Activated CD8-positive, alpha-beta T cell treated with anti-CD3 and anti-CD28 coated beads for 36 hours (primary cell): ENCODE results near the gene HMCN1. TPM values are rescaled to one million over a fixed set of nuclear protein-coding genes. Genes with fewer than 3 reads are reported as not detected.

ENCODE experiments used
- ATAC-seq: fragments of 200-7000 bp; cut with Tn5 transposase; one replicate; pipeline ENCODE4 v1.10.0; 2021; ENCODE audit warnings: mild to moderate bottlenecking, moderate library complexity
- CTCF ChIA-PET: fragments of 350-600 bp; sonication (Branson Sonifier 250); formaldehyde crosslinking; loops from one replicate; lab custom pipeline; 2021; ENCODE audit warnings: antibody characterized with exemption; lab: Charles Lee
- POLR2A ChIA-PET: fragments of 350-600 bp; sonication (Branson Sonifier 250); formaldehyde crosslinking; loops from one replicate; lab custom pipeline; 2021; ENCODE audit warnings: antibody characterized with exemption; lab: Charles Lee
- DNase-seq: peaks from one replicate; pipeline ENCODE4 v3.0.0-alpha.2; 2020
- H3K27ac Mint-ChIP-seq: one replicate; pipeline ENCODE4 v1.8.0; 2021; ENCODE audit warnings: mild to moderate bottlenecking, mixed read lengths
- H3K27me3 Mint-ChIP-seq: one replicate; pipeline ENCODE4 v1.8.0; 2021; ENCODE audit warnings: mixed read lengths
- H3K36me3 Mint-ChIP-seq: one replicate; pipeline ENCODE4 v1.8.0; 2021; ENCODE audit warnings: low read depth, mixed read lengths
- H3K4me1 Mint-ChIP-seq: one replicate; pipeline ENCODE4 v1.8.0; 2021; ENCODE audit warnings: low read depth, mixed read lengths
- H3K4me3 Mint-ChIP-seq: one replicate; pipeline ENCODE4 v1.8.0; 2021; ENCODE audit warnings: mild to moderate bottlenecking, moderate library complexity, mixed read lengths
- H3K9me3 Mint-ChIP-seq: one replicate; pipeline ENCODE4 v1.8.0; 2021; ENCODE audit warnings: mixed read lengths
- CTCF ChIP-seq: fragments of 200-600 bp; IDR thresholded peaks from one replicate; pipeline ENCODE4 v1.8.0; 2022; ENCODE audit warnings: antibody characterized with exemption, mild to moderate bottlenecking
- intact Hi-C: fragments of 100-400 bp; cut with micrococcal nuclease; formaldehyde crosslinking; loops from one replicate; pipeline ENCODE4 v1.10.0; 2022
- total RNA-seq, 2 experiments: library from RNA; stranded (reverse); gene quantifications; one replicate each; pipeline ENCODE4 v1.2.3, GENCODE V29; 2021

The HMCN1 gene
- total RNA-seq, 2 experiments from 2014 or later: not detected

- no peak for TF ChIP-seq CTCF
- ATAC-seq: no peak
- Mint-ChIP-seq H3K27me3 (peaks cover 2% of the 10 kb centered on the region), H3K27ac (no peak overlapping the region), H3K36me3 (no peaks in the 10 kb centered on the region), H3K4me1 (no peaks in the 10 kb centered on the region), H3K9me3 (no peaks in the 10 kb centered on the region), H3K4me3 (no peak overlapping the region)
- intact Hi-C loops: no loop called here
- DNase-seq: no peak
- CTCF ChIA-PET: no interaction called here
- POLR2A ChIA-PET: no interaction called here
Observed at GRCh38 chr1:186228749-186229148, 494.6 kb downstream of the HMCN1 start.

GRCh38 chr1:186231861-186232436, 497.8 kb downstream of the HMCN1 start:
- Mint-ChIP-seq H3K9me3 (no peaks in the 10 kb centered on the region), H3K27ac (no peak overlapping the region), H3K27me3 (peaks cover 4% of the 10 kb centered on the region), H3K36me3 (no peaks in the 10 kb centered on the region), H3K4me3 (no peak overlapping the region), H3K4me1 (no peaks in the 10 kb centered on the region)
- ChIA-PET CTCF (no interaction called here), POLR2A (no interaction called here)
- no peak for TF ChIP-seq CTCF
- intact Hi-C loops: no loop called here
- no peak for ATAC-seq
- DNase-seq: no peak

GRCh38 chr1:186234976-186235686, 500.9 kb downstream of the HMCN1 start:
- CTCF ChIA-PET: no interaction called here
- intact Hi-C loops: no loop called here
- no peak for ATAC-seq
- no peak for DNase-seq
- POLR2A ChIA-PET: no interaction called here
- Mint-ChIP-seq H3K4me3 (no peak overlapping the region), H3K27ac (no peak overlapping the region), H3K36me3 (no peaks in the 10 kb centered on the region), H3K4me1 (no peaks in the 10 kb centered on the region), H3K9me3 (no peaks in the 10 kb centered on the region), H3K27me3 (peaks cover 4% of the 10 kb centered on the region)
- no peak for TF ChIP-seq CTCF

GRCh38 chr1:186235696-186236095, 501.5 kb downstream of the HMCN1 start:
- Mint-ChIP-seq H3K27ac (no peak overlapping the region), H3K4me3 (no peak overlapping the region), H3K4me1 (no peaks in the 10 kb centered on the region), H3K27me3 (peaks cover 3% of the 10 kb centered on the region), H3K9me3 (no peaks in the 10 kb centered on the region), H3K36me3 (no peaks in the 10 kb centered on the region)
- intact Hi-C loops: no loop called here
- POLR2A ChIA-PET: no interaction called here
- CTCF ChIA-PET: no interaction called here
- no peak for TF ChIP-seq CTCF
- no peak for ATAC-seq
- no peak for DNase-seq

- no peak for DNase-seq
- Mint-ChIP-seq H3K27ac (no peak overlapping the region), H3K4me1 (no peaks in the 10 kb centered on the region), H3K36me3 (no peaks in the 10 kb centered on the region), H3K27me3 (peaks cover 3% of the 10 kb centered on the region), H3K4me3 (no peak overlapping the region), H3K9me3 (no peaks in the 10 kb centered on the region)
- TF ChIP-seq CTCF: no peak
- no peak for ATAC-seq
- ChIA-PET CTCF (no interaction called here), POLR2A (no interaction called here)
- intact Hi-C loops: no loop called here
Observed at GRCh38 chr1:186236921-186237320, 502.7 kb downstream of the HMCN1 start.
